Mesenchymal stem cell (in vitro differentiated cells and primary cell): ENCODE data around the gene FOXO4.
A peak's percentile ranks its signal among the peaks of the same experiment; 100 is the strongest.

Source experiments
- DNase-seq: peaks from one replicate; pipeline ENCODE4 v3.0.0-alpha.2; 2013
- H2AFZ ChIP-seq: one replicate; pipeline ENCODE4 v1.6.1; 2013; ENCODE audit warnings: low read depth, mild to moderate bottlenecking, control low read depth, inconsistent platforms, low read length, moderate library complexity
- H2AK5ac ChIP-seq: 2 replicates; pipeline ENCODE4 v1.6.1; 2013; ENCODE audit warnings: low read length, moderate library complexity, mild to moderate bottlenecking, inconsistent platforms; ENCODE audit not compliant: severe bottlenecking
- H2BK120ac ChIP-seq: one replicate; pipeline ENCODE4 v1.6.1; 2013; ENCODE audit warnings: low read depth, mild to moderate bottlenecking, inconsistent platforms, low read length, moderate library complexity
- H2BK12ac ChIP-seq, 2 experiments: one replicate each; pipeline ENCODE4 v1.6.1; 2013; ENCODE audit warnings: inconsistent platforms in 2 of 2, low read length in 2 of 2, mild to moderate bottlenecking in 2 of 2, moderate library complexity in 2 of 2, control low read depth in 1 of 2
- H2BK15ac ChIP-seq: one replicate; pipeline ENCODE4 v1.6.1; 2013; ENCODE audit warnings: mild to moderate bottlenecking, low read depth, inconsistent platforms; ENCODE audit not compliant: poor library complexity, severe bottlenecking
- H2BK5ac ChIP-seq: 2 replicates; pipeline ENCODE4 v1.6.1; 2013; ENCODE audit warnings: low read depth, mild to moderate bottlenecking, low read length, control low read depth, inconsistent platforms; ENCODE audit not compliant: poor library complexity, severe bottlenecking
- H3K14ac ChIP-seq, 2 experiments: one replicate each; pipeline ENCODE4 v1.6.1; 2013; ENCODE audit warnings: inconsistent platforms in 2 of 2, low read length in 2 of 2, control low read depth in 1 of 2, mild to moderate bottlenecking in 1 of 2, moderate library complexity in 1 of 2
- H3K18ac ChIP-seq, 2 experiments: one replicate each; pipeline ENCODE4 v1.6.1; 2013; ENCODE audit warnings: inconsistent platforms in 2 of 2, low read length in 2 of 2, control low read depth in 1 of 2, low read depth in 1 of 2, mild to moderate bottlenecking in 1 of 2
- H3K23ac ChIP-seq, 2 experiments: one replicate each; pipeline ENCODE4 v1.6.1; 2013; ENCODE audit warnings: inconsistent platforms in 2 of 2, low read length in 2 of 2, mild to moderate bottlenecking in 2 of 2, moderate library complexity in 2 of 2, control low read depth in 1 of 2
- H3K27ac ChIP-seq: 2 replicates; pipeline ENCODE4 v1.5.1; 2013; ENCODE audit warnings: mild to moderate bottlenecking, moderate library complexity, low read length, control low read depth, inconsistent platforms; ENCODE audit not compliant: poor library complexity, severe bottlenecking
- H3K27me3 ChIP-seq, 2 experiments: 2 replicates each; pipeline versions ENCODE4 v1.6.1 to v1.7.0; 2013; ENCODE audit warnings: low read length in 2 of 2, mild to moderate bottlenecking in 2 of 2, moderate library complexity in 2 of 2, control low read depth in 1 of 2, inconsistent platforms in 1 of 2; ENCODE audit not compliant: control insufficient read depth in 1 of 2, insufficient read depth in 1 of 2
- H3K36me3 ChIP-seq, 2 experiments: 2 replicates each; pipeline versions ENCODE4 v1.6.1 to v1.7.0; 2013; ENCODE audit warnings: low read length in 2 of 2, control low read depth in 1 of 2, inconsistent platforms in 1 of 2, low read depth in 1 of 2, mild to moderate bottlenecking in 1 of 2; ENCODE audit not compliant: insufficient read depth in 2 of 2, control insufficient read depth in 1 of 2
- H3K4ac ChIP-seq, 2 experiments: one replicate each; pipeline ENCODE4 v1.6.1; 2013; ENCODE audit warnings: inconsistent platforms in 2 of 2, low read length in 2 of 2, mild to moderate bottlenecking in 2 of 2, moderate library complexity in 2 of 2, control low read depth in 1 of 2, low read depth in 1 of 2
- H3K4me1 ChIP-seq: 2 replicates; pipeline ENCODE4 v1.6.1; 2013; ENCODE audit warnings: low read depth, low read length, control low read depth; ENCODE audit not compliant: control insufficient read depth, insufficient read depth
- H3K4me2 ChIP-seq: 2 replicates; pipeline ENCODE4 v1.6.1; 2013; ENCODE audit warnings: low read length, mild to moderate bottlenecking, inconsistent platforms; ENCODE audit not compliant: poor library complexity, severe bottlenecking
- H3K4me3 ChIP-seq, 2 experiments: 2 replicates each; pipeline versions ENCODE4 v1.5.1 to v1.7.0; 2013; ENCODE audit warnings: low read length in 2 of 2, mild to moderate bottlenecking in 2 of 2, control low read depth in 1 of 2, low read depth in 1 of 2; ENCODE audit not compliant: insufficient read depth in 1 of 2
- H3K79me1 ChIP-seq: replicated peaks from 2 replicates; pipeline ENCODE4 v1.6.1; 2013; ENCODE audit warnings: mild to moderate bottlenecking, control low read depth, low read length, inconsistent platforms; ENCODE audit not compliant: poor library complexity, severe bottlenecking
- H3K9ac ChIP-seq: 2 replicates; pipeline ENCODE4 v1.7.0; 2013; ENCODE audit warnings: mild to moderate bottlenecking, low read length, moderate library complexity
- H3K9me3 ChIP-seq: 2 replicates; pipeline ENCODE4 v1.7.0; 2013; ENCODE audit warnings: mild to moderate bottlenecking, low read length; ENCODE audit not compliant: control insufficient read depth
- H4K8ac ChIP-seq: one replicate; pipeline ENCODE4 v1.6.1; 2013; ENCODE audit warnings: inconsistent platforms, mild to moderate bottlenecking, low read length, moderate library complexity
- H4K91ac ChIP-seq: one replicate; pipeline ENCODE4 v1.6.1; 2013; ENCODE audit warnings: mild to moderate bottlenecking, low read length, inconsistent platforms
- WGBS: methylation state at CpG from one replicate; pipeline ENCODE4 v1.1.7; 2013; ENCODE audit warnings: mixed read lengths; 5-methylcytosine and 5-hydroxymethylcytosine counted together

The FOXO4 gene

DNA sequence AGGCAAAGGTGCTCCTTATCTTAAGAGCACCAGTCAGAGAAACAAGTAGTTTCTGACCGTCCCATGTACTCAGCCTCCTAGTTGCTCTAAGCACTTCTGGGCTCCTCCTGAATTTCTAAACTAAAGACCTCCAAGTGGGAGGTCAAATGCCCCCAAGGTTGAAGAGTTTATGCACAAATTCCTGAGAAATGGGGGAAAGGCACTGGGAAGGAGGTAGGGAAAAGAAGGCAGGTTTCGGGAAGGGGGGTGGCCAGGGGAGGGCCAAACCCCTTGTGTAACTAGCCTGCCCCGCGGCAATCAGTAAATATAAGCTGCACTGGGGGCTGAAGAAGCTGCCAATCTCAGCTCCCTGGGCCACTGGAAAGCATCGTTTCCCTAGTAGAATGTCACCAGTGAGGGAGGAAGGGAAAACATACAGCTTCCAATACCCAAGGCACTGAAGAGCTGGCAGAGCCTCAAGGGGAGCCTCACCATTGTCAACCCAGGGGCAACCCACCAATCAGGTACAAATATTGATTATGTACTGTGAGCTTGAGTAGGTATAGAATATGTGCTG lies 3.4 kb downstream of the FOXO4 start:
- H4K8ac ChIP-seq, result no peak overlapping the region
- H2BK120ac ChIP-seq, result no peak overlapping the region
- no peak overlapping the region for H2BK5ac ChIP-seq
- no peak overlapping the region for H3K27ac ChIP-seq
- 33% methylated on average over 4 of the region's 5 CpGs for WGBS
- H2BK12ac ChIP-seq, result no peak overlapping the region
- no peaks in the 10 kb centered on the region for H3K36me3 ChIP-seq
- H2BK15ac ChIP-seq, result no peak overlapping the region
- H2AK5ac ChIP-seq, result no peak overlapping the region
- no peak overlapping the region for H3K23ac ChIP-seq
- H3K4me1 ChIP-seq, result peaks cover 6% of the 10 kb centered on the region
- H3K18ac ChIP-seq, result no peak overlapping the region
- H3K14ac ChIP-seq, result no peak overlapping the region
- no peak overlapping the region for H2AFZ ChIP-seq
- no peak for DNase-seq
- no peak overlapping the region for H3K4me3 ChIP-seq
- no peaks in the 10 kb centered on the region for H3K9me3 ChIP-seq
- no peaks in the 10 kb centered on the region for H3K79me1 ChIP-seq
- H3K9ac ChIP-seq, result no peak overlapping the region
- H4K91ac ChIP-seq, result no peak overlapping the region
- H3K4ac ChIP-seq, result no peak overlapping the region
- H3K27me3 ChIP-seq, result peaks cover 12 to 48% of the 10 kb centered on the region in 2 experiments
- no peak overlapping the region for H3K4me2 ChIP-seq

DNA sequence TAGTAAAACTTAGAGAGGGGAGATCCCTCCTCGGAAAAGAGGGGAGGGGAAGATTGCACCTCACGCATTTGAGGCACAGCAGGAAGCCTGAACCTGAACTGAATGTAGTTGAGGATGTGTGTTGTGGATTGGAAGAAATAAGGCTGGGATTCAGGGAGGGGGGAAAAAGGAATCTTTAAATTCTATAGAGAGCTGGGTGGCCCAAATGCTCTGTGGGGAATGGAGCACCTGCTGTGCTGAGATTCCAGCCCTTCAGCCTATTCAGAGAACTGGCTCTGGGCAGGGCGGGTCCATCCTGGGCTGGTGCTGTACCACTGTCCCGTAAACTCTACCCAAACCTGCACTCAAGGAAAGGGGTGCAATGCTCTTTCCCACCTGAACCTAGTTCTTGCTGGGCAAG lies 4.1 kb downstream of the FOXO4 start:
- Histone ChIP-seq H4K91ac (no peak overlapping the region), H2AK5ac (no peak overlapping the region), H3K9ac (no peak overlapping the region), H3K14ac (no peak overlapping the region), H2BK12ac (no peak overlapping the region), H3K23ac (no peak overlapping the region), H3K4me1 (peaks cover 6% of the 10 kb centered on the region), H3K4me3 (no peak overlapping the region), H3K27ac (no peak overlapping the region), H3K4ac (no peak overlapping the region), H2BK5ac (no peak overlapping the region), H3K18ac (no peak overlapping the region), H3K9me3 (no peaks in the 10 kb centered on the region), H2AFZ (no peak overlapping the region), H4K8ac (no peak overlapping the region), H2BK120ac (no peak overlapping the region), H3K4me2 (no peak overlapping the region), H2BK15ac (no peak overlapping the region), H3K27me3 (peaks cover 12 to 53% of the 10 kb centered on the region in 2 experiments), H3K79me1 (no peaks in the 10 kb centered on the region), H3K36me3 (no peaks in the 10 kb centered on the region)
- no peak for DNase-seq
- WGBS, result 49% methylated on average over 4 of the region's 4 CpGs

DNA sequence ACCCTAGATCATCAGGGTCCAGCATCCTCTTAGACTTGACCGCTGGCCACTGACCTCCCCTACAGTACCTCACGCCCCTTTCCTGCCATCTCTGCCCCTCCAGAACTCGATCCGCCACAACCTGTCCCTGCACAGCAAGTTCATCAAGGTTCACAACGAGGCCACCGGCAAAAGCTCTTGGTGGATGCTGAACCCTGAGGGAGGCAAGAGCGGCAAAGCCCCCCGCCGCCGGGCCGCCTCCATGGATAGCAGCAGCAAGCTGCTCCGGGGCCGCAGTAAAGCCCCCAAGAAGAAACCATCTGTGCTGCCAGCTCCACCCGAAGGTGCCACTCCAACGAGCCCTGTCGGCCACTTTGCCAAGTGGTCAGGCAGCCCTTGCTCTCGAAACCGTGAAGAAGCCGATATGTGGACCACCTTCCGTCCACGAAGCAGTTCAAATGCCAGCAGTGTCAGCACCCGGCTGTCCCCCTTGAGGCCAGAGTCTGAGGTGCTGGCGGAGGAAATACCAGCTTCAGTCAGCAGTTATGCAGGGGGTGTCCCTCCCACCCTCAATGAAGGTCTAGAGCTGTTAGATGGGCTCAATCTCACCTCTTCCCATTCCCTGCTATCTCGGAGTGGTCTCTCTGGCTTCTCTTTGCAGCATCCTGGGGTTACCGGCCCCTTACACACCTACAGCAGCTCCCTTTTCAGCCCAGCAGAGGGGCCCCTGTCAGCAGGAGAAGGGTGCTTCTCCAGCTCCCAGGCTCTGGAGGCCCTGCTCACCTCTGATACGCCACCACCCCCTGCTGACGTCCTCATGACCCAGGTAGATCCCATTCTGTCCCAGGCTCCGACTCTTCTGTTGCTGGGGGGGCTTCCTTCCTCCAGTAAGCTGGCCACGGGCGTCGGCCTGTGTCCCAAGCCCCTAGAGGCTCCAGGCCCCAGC lies 5.2 kb downstream of the FOXO4 start:
- Histone ChIP-seq H3K27me3 (peaks cover 12 to 45% of the 10 kb centered on the region in 2 experiments), H3K9me3 (no peaks in the 10 kb centered on the region), H3K4me2 (no peak overlapping the region), H2BK120ac (no peak overlapping the region), H2AFZ (no peak overlapping the region), H3K4me1 (peaks cover 6% of the 10 kb centered on the region), H2BK12ac (no peak overlapping the region), H2BK15ac (no peak overlapping the region), H3K27ac (no peak overlapping the region), H4K8ac (no peak overlapping the region), H3K23ac (no peak overlapping the region), H3K36me3 (no peaks in the 10 kb centered on the region), H3K18ac (no peak overlapping the region), H3K9ac (no peak overlapping the region), H3K14ac (no peak overlapping the region), H2BK5ac (no peak overlapping the region), H3K79me1 (no peaks in the 10 kb centered on the region), H3K4ac (no peak overlapping the region), H4K91ac (no peak overlapping the region), H3K4me3 (no peak overlapping the region), H2AK5ac (no peak overlapping the region)
- WGBS, result 75% methylated on average over 31 of the region's 31 CpGs
- DNase-seq, result no peak

DNA sequence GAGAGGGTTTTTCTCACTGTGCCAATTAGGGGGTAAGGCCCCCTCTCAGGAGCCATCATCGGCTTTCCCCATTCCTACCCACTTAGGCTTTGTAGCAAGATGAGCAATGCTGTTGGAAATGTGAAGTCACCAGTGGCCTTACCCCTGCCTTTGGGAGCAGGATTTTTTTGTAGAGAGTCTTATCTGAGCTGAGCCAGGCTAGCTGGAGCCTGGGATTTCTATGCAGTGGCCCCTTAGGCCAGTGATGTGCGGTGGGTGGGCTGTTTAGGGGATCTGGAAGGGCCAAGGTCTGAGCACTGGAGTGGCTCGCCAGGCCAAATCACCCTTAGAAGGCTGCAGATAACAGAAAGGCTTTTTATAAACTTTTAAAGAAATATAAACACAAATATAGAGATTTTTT lies 6.6 kb downstream of the FOXO4 start:
- H3K27ac ChIP-seq, result no peak overlapping the region
- H3K9me3 ChIP-seq, result no peaks in the 10 kb centered on the region
- no peak overlapping the region for H3K9ac ChIP-seq
- H3K4ac ChIP-seq, result no peak overlapping the region
- H3K18ac ChIP-seq, result peak overlapping the region in 1 of 2 experiments; percentile 75
- no peak overlapping the region for H2BK120ac ChIP-seq
- no peak for DNase-seq
- WGBS, result no CpG with 5 or more reads among the region's 3 CpGs
- no peak overlapping the region for H2AK5ac ChIP-seq
- H4K8ac ChIP-seq, result no peak overlapping the region
- no peaks in the 10 kb centered on the region for H3K36me3 ChIP-seq
- no peaks in the 10 kb centered on the region for H3K79me1 ChIP-seq
- H4K91ac ChIP-seq, result no peak overlapping the region
- H3K27me3 ChIP-seq, result peaks cover 12 to 38% of the 10 kb centered on the region in 2 experiments
- peaks cover 4% of the 10 kb centered on the region for H3K4me1 ChIP-seq
- H3K4me2 ChIP-seq, result no peak overlapping the region
- H3K4me3 ChIP-seq, result no peak overlapping the region
- H2BK12ac ChIP-seq, result no peak overlapping the region
- H2BK15ac ChIP-seq, result no peak overlapping the region
- no peak overlapping the region for H2AFZ ChIP-seq
- no peak overlapping the region for H3K23ac ChIP-seq
- no peak overlapping the region for H2BK5ac ChIP-seq
- no peak overlapping the region for H3K14ac ChIP-seq
